H1 (cell line): ENCODE results near the gene HOXA13. TPM values are rescaled to one million over a fixed set of nuclear protein-coding genes. Genes with fewer than 3 reads are reported as not detected.

Source experiments
- ASH2L ChIP-seq: fragments of 200-600, 300-600 bp; sonication (generic); IDR thresholded peaks from one replicate; pipeline ENCODE4 v1.7.1; 2017; ENCODE audit warnings: low read length
- CBX8 ChIP-seq: fragments of 300-800, 300-1000 bp; sonication (generic); IDR thresholded peaks from 2 replicates; pipeline ENCODE4 v1.7.1; 2016; ENCODE audit warnings: low read depth, low read length, borderline replicate concordance
- CREB1 ChIP-seq: IDR thresholded peaks from 2 replicates; pipeline ENCODE4 v1.6.1; 2012; ENCODE audit warnings: inconsistent platforms
- CTBP2 ChIP-seq: IDR thresholded peaks from 2 replicates; pipeline ENCODE4 v1.7.0; 2011; ENCODE audit warnings: borderline replicate concordance, mild to moderate bottlenecking, moderate library complexity, mixed read lengths, low read length; ENCODE audit not compliant: insufficient read depth, insufficient read length
- CTCF ChIP-seq, 3 experiments: IDR thresholded peaks; 1 replicate in 2 of 3; 2 replicates in 1 of 3; pipeline versions ENCODE4 v1.5.1 to v1.6.1; 2011; ENCODE audit warnings: low read length in 3 of 3, mild to moderate bottlenecking in 3 of 3, inconsistent platforms in 2 of 3, low read depth in 1 of 3, moderate library complexity in 1 of 3; ENCODE audit not compliant: insufficient read depth in 1 of 3; ENCODE audit errors: control extremely low read depth in 1 of 3
- EGR1 ChIP-seq: IDR thresholded peaks from 2 replicates; pipeline ENCODE4 v1.6.1; 2011; ENCODE audit warnings: low read depth, low read length, borderline replicate concordance
- EZH2 ChIP-seq: fragments of 200-600 bp; sonication (generic); IDR thresholded peaks from 2 replicates; pipeline ENCODE4 v1.7.1; 2012; ENCODE audit warnings: low read depth, mild to moderate bottlenecking, moderate library complexity, low read length, inconsistent platforms; ENCODE audit not compliant: severe bottlenecking
- HDAC2 ChIP-seq, 2 experiments: fragments of 300-600 bp in 1 of 2; sonication (generic) in 1 of 2; IDR thresholded peaks; 2 replicates each; pipeline ENCODE4 v1.6.1; 2011 to 2012; ENCODE audit warnings: low read depth in 2 of 2, low read length in 2 of 2, mild to moderate bottlenecking in 2 of 2, moderate library complexity in 2 of 2, borderline replicate concordance in 1 of 2, inconsistent platforms in 1 of 2
- JUND ChIP-seq: IDR thresholded peaks from 2 replicates; pipeline ENCODE4 v1.6.1; 2011; ENCODE audit warnings: mild to moderate bottlenecking, improper control_type of control experiment, low read length
- RAD21 ChIP-seq, 2 experiments: IDR thresholded peaks in 1 of 2; conservative IDR thresholded peaks in 1 of 2; 2 replicates each; pipeline ENCODE4 v1.6.1; 2011; ENCODE audit warnings: low read depth in 2 of 2, low read length in 2 of 2, improper control_type of control experiment in 1 of 2, inconsistent platforms in 1 of 2, mild to moderate bottlenecking in 1 of 2, moderate library complexity in 1 of 2
- RNF2 ChIP-seq: fragments of 200-900, 300-1000 bp; sonication (generic); IDR thresholded peaks from 2 replicates; pipeline ENCODE4 v1.7.1; 2016; ENCODE audit warnings: borderline replicate concordance, low read depth, mild to moderate bottlenecking, antibody characterized with exemption, low read length; ENCODE audit not compliant: poor library complexity, severe bottlenecking; ENCODE audit errors: missing control alignments
- SP2 ChIP-seq: IDR thresholded peaks from 2 replicates; pipeline ENCODE4 v1.6.1; 2012; ENCODE audit warnings: mild to moderate bottlenecking, low read length, inconsistent platforms
- SUZ12 ChIP-seq: fragments of 200-600 bp; sonication (generic); IDR thresholded peaks from 2 replicates; pipeline ENCODE4 v1.6.1; 2012; ENCODE audit warnings: mild to moderate bottlenecking, inconsistent platforms, low read length, moderate library complexity, mixed read lengths
- polyA plus RNA-seq, 7 experiments: library from polyadenylated mRNA; depleted of rRNA in 3 of 7; stranded (reverse) in 5 of 7; unstranded in 2 of 7; fragments of >200 nt in 5 of 7; fragments of 200-250 nt in 2 of 7; gene quantifications; 1 replicate in 5 of 7; 2 replicates in 1 of 7; 4 replicates in 1 of 7; pipeline versions ENCODE4 v1.2.1 to v1.2.3, GENCODE V29; 2011 to 2013; ENCODE audit warnings: missing spikeins in 2 of 7, mixed read lengths in 2 of 7
- total RNA-seq: library from RNA; stranded (reverse); fragmentation: NEBNext Ultra II Directional; extraction: Animal tissue kit (Norgen Biotek cat#: 25700); gene quantifications from 2 replicates; pipeline ENCODE4 v1.2.1, GENCODE V29; 2021

The HOXA13 gene
- total and polyA plus RNA-seq, 2 of the 8 experiments (the other 6 are each of a cell fraction or from before 2014, with no cell fraction given), result not detected

GRCh38 chr7:27187475-27188385 is 12.2 kb downstream of the HOXA13 start (continued):
- TF ChIP-seq HDAC2 (IDR thresholded peaks at IDR 0.05; ENCODE audit: borderline replicate concordance in 1 of 2, low read depth in 2 of 2, low read length in 2 of 2) (no peak), RNF2 (peak; percentile 91), SP2 (no peak), JUND (no peak), RAD21 (IDR thresholded peaks at IDR 0.05 in 1 of 2, conservative IDR thresholded peaks at IDR 0.05 in 1 of 2; ENCODE audit: low read depth in 2 of 2, low read length in 2 of 2) (no peak), ASH2L (peak; percentile 4), EGR1 (no peak), CTBP2 (no peak), CBX8 (no peak; the same call in 1 of the 2 replicates), CREB1 (no peak), EZH2 (peak; percentile 94), CTCF (IDR thresholded peaks at IDR 0.05; ENCODE audit: control extremely low read depth in 1 of 3, insufficient read depth in 1 of 3, low read depth in 1 of 3, low read length in 3 of 3) (no peak), SUZ12 (peak; percentile 92)
